ENCODE data around the gene AQR. TPM values are rescaled to one million over a fixed set of nuclear protein-coding genes. Genes with fewer than 3 reads are reported as not detected.

AQR gene
- total RNA-seq, 1 experiment from 2014 or later = 54.4 TPM

DNA sequence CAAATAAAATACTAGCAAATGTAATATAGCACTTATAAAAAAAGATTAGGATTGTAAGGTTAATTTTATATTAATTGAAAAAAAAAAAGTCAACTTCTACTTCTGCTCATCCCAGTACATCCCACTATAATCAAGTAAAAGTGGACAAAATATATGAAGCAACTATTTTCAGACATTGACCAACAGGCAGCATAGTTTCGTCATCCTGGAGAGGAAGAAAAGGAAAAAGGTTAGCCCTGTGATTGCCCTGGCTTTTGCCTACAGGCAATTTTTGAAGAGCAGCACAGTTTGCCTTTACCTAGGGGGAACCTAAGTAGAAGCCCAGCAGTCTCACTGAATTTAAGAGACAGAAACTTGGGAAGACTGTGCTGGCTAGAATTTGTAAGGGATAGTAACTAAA is 121.9 kb downstream of the AQR start:
- Histone ChIP-seq H2BK12ac (ENCODE audit: insufficient read length, low read depth, low read length) (no peak overlapping the region), H3K79me2 (ENCODE audit: insufficient read depth, low read length) (no peaks in the 10 kb centered on the region), H2AK5ac (ENCODE audit: insufficient read length, low read length) (no peak overlapping the region), H3K23me2 (ENCODE audit: insufficient read length, low read depth, low read length, poor library complexity, severe bottlenecking) (no peaks in the 10 kb centered on the region), H3K27ac (ENCODE audit: insufficient read length, low read depth, low read length) (no peak overlapping the region), H4K20me1 (ENCODE audit: control insufficient read depth, insufficient read depth, insufficient read length) (no peaks in the 10 kb centered on the region), H4K91ac (ENCODE audit: insufficient read length, low read depth, low read length) (no peak overlapping the region), H3K4ac (ENCODE audit: low read depth, low read length) (no peak overlapping the region), H3K23ac (ENCODE audit: insufficient read length, low read depth, low read length) (no peak overlapping the region), H3K9me3 (ENCODE audit: control insufficient read depth, low read depth, low read length) (no peaks in the 10 kb centered on the region), H3K9ac (ENCODE audit: extremely low read depth, insufficient read length, low read length) (no peak overlapping the region), H3T11ph (ENCODE audit: low read length) (no peak overlapping the region), H4K8ac (replicated peaks; ENCODE audit: insufficient read length, low read depth, low read length) (no peak overlapping the region), H3K4me1 (ENCODE audit: insufficient read depth, low read length) (no peaks in the 10 kb centered on the region), H2BK120ac (ENCODE audit: low read depth, low read length, poor library complexity, severe bottlenecking) (no peak overlapping the region), H3K79me1 (ENCODE audit: insufficient read depth, low read depth, low read length, poor library complexity, severe bottlenecking) (no peaks in the 10 kb centered on the region), H3K14ac (ENCODE audit: insufficient read depth, low read length) (no peak overlapping the region), H3K27me3 (ENCODE audit: insufficient read depth, low read length) (no peaks in the 10 kb centered on the region), H4K5ac (ENCODE audit: insufficient read length, low read depth, low read length) (no peak overlapping the region), H2BK15ac (ENCODE audit: low read depth, low read length) (no peak overlapping the region), H2BK5ac (ENCODE audit: insufficient read length, low read length) (no peak overlapping the region), H2AFZ (ENCODE audit: low read length) (no peak overlapping the region), H3K4me2 (ENCODE audit: insufficient read depth, insufficient read length, low read length) (no peak overlapping the region), H2BK20ac (ENCODE audit: low read depth, low read length, poor library complexity, severe bottlenecking) (no peak overlapping the region), H3K18ac (ENCODE audit: insufficient read length, low read depth, low read length) (no peak overlapping the region), H3K56ac (ENCODE audit: insufficient read length, low read depth, low read length) (no peak overlapping the region)
- peaks cover 0 to under 1% (median 0%) of the 10 kb centered on the region in 3 experiments; a peak in 3 of 7 replicates for H3K36me3 Mint-ChIP-seq (ENCODE audit: insufficient read depth in 1 of 3, low read depth in 3 of 3)
- no peak for DNase-seq
- WGBS (ENCODE audit: extremely low coverage, insufficient read length, low lambda C conversion rate) = no CpG with 5 or more reads among the region's 1 CpG
- no peak for TF ChIP-seq CTCF (conservative IDR thresholded peaks at IDR 0.05)
- H3K27ac Mint-ChIP-seq = no peak overlapping the region
- no peaks in the 10 kb centered on the region for H3K4me1 Mint-ChIP-seq
- H3K27me3 Mint-ChIP-seq (ENCODE audit: low read depth) = no peaks in the 10 kb centered on the region
- peaks cover 0 to 4% of the 10 kb centered on the region in 2 experiments; a peak in 2 of 5 replicates for H3K9me3 Mint-ChIP-seq
- H3K4me3 Mint-ChIP-seq = no peak overlapping the region
